ENCODE measurements around the gene TRMO.

DNA sequence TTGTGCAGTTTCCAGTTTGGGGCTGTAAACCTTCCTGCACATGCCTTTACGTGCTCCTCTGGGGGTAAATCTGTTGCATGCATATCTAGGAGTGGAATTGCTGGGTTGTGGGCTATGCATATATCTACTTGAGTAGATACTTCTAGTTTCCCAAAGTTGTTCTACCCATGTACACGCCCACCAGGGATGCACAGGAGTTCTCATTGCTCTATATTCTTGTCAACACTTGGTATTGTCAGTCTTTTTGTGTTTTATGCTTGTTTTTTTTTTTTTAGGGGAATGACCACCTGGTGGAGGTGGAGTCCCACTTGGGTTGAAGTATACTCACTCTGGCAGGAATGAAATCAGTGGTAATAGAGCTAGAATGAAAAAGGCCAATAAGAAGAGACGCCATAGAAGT lies 46.2 kb downstream of the TRMO start:
- TF ChIP-seq POLR2A (IDR thresholded peaks at IDR 0.05), result no peak
- TF ChIP-seq, protein P1, sequence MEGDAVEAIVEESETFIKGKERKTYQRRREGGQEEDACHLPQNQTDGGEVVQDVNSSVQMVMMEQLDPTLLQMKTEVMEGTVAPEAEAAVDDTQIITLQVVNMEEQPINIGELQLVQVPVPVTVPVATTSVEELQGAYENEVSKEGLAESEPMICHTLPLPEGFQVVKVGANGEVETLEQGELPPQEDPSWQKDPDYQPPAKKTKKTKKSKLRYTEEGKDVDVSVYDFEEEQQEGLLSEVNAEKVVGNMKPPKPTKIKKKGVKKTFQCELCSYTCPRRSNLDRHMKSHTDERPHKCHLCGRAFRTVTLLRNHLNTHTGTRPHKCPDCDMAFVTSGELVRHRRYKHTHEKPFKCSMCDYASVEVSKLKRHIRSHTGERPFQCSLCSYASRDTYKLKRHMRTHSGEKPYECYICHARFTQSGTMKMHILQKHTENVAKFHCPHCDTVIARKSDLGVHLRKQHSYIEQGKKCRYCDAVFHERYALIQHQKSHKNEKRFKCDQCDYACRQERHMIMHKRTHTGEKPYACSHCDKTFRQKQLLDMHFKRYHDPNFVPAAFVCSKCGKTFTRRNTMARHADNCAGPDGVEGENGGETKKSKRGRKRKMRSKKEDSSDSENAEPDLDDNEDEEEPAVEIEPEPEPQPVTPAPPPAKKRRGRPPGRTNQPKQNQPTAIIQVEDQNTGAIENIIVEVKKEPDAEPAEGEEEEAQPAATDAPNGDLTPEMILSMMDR (IDR thresholded peaks at IDR 0.05), result no peak

Measured in body of pancreas (tissue), 4 donors.